CD4-positive, alpha-beta T cell treated with Interleukin-4 for 4 hours (primary cell): ENCODE results near the gene MAGI1.
"Not testable (repeated sequence)": the region's sequence is repeated elsewhere in the genome, so short reads cannot be mapped to it uniquely, and the experiment has no call there.

ENCODE experiments used
- DNase-seq: peaks from one replicate; pipeline ENCODE4 v3.0.0-alpha.2; 2020

Gene MAGI1

DNA sequence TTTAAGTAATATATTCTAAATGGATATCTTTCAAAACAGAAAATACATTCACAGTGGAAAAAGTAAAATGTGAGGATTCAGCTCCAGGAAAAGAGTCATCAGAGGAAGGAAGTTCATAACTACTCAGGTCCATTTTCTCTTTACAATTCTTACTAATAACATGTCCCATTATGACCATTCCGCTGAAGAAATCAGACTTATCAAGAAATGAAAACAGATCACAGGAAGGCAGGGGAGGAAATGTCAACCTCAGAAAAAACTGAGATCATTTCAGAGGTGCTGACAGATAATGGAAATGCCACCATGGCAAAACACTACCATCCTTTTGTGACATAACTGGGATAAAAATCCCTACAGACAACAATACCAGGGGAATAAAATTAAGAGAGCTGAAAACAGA lies 139.5 kb downstream of the MAGI1 start:
- no peak for DNase-seq

DNA sequence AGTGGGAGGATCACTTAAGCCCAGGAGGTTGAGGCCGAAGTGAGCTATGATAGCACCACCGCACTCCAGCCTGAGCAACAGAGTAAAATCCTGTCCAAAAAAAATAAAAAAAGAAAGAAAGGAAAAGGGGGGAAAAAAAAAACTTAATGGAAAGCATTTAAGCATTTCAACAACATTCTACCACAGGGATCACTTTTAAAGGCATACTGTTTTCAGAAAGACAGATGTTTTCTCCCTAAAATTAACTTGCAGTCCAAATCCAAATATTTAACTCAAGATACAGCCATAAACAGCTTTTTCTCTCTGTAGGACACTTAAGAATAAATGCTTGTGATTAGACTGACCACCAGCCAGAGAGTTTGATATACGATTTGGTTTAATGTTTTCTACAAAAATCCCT lies 141.0 kb downstream of the MAGI1 start:
- DNase-seq: no peak

DNA sequence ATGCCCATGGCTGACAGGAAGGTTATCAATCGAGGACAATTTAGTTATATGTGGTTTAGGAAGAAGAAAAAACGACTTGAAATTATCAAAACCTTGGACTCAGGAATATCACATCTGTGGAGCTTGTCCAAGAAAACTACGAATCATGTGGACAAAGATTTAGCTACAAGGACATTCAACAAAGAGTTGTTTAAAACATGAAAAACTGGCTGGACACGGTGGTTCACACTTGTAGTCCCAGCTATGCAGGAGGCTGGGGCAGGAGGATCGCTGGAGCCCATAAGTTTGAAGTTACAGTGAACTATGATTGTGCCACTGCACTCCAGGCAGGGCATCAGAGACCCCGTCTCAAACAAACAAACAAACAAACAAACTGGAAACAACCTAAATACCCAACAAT lies 142.4 kb downstream of the MAGI1 start:
- DNase-seq: no peak

DNA sequence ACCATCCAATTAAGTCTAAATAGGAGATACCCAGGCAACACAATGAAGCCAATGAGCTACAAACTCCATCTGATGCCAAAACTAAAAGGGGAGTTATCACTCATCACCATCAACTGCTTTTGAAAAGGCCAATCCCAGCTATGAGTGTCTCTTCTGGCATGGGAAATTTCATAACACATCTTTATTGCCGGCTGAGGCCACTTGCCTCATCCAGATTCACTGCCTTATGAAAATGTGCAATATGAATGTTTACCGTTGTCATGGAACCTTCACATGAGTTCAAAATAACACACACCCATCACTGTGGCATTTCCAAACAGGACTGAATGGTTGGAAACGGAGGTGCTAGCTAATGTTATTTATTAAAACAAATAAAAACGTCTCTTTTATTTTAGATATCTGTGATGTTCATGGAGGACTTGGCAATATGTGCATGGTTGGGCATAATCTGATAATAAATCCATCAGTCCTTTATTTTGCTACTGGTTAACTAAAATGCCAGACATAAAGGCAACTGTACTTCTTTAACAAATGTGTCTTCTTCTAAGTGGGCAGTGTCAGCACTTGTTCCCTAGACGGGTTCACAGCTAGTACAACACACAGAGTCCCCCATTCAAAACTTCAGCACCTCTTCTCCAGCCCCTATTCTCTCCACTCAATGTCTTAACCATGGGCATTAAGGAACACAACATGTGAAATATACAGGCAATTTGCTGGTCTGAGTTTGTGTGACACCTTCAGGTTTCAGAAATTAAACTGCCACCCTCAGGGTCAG lies 143.9 kb downstream of the MAGI1 start:
- DNase-seq: no peak

DNA sequence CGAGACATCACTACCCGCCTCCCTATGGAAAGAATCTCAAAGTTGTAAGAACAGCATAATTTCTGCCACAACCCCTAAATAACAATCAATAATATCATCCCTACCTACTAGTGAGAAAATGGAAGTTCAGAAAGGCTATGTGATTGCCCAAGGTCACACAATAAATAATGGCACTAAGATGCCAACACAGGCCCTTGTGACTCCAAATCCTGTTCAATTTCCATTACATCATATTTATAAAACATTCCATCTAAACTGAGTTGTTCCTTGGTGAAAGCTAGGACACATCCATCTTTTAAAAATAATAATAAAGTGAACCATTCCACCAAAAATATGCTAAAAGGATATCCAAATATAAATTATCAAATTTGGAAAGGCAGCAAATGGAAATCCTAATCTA lies 144.6 kb downstream of the MAGI1 start:
- DNase-seq: no peak

DNA sequence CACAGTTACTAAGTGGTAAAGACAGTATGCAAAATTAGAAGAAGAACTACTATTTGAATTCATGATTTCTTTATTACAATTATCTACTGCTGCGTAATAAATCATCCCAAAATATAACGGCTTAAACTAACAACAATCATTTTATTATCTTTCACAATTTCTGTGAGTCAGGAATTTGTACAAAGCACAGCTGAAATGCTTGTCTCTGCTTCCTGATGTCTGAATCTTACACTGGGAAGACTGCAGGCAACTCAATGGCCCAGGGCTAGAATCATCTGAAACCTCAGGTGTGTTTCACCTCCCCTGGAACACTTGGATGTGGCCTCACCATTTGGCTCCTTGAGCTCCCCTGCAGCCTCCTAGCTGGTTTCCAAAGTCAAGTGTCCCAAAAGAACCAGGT lies 145.1 kb downstream of the MAGI1 start:
- DNase-seq: no peak

DNA sequence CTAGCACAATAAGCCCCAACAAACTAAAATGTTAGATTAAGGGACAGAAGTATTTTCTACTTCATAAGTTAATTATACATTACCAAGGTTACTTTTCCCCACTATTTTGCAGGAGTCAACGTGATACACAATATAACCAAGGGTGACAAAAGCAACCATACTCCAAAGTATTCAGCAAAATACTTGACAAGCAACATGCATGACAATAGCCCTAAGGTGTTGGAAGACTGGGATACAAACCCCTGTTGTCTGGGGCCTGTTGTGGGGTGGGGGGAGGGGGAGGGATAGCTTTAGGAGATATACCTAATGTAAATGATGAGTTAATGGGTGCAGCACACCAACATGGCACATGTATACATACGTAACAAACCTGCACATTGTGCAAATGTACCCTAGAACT lies 147.2 kb downstream of the MAGI1 start:
- not testable (repeated sequence) for DNase-seq

DNA sequence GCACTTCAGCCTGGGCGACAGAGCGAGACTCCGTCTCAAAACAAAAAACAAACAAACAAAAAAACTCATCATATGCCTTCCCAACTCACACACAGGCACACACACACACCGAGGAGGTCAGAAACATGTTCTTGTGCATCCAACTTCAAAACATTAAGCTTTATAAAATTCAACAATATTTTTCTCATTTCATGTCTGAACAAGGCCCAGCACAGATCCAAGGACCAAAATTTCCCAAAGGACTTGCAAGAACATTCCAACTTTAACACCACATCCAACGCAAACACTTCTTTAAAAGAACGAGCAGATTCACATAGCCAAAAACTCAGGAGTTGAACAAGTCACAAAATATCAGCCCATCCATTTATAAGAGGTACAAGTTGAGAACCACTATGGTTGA lies 148.4 kb downstream of the MAGI1 start:
- no peak for DNase-seq

DNA sequence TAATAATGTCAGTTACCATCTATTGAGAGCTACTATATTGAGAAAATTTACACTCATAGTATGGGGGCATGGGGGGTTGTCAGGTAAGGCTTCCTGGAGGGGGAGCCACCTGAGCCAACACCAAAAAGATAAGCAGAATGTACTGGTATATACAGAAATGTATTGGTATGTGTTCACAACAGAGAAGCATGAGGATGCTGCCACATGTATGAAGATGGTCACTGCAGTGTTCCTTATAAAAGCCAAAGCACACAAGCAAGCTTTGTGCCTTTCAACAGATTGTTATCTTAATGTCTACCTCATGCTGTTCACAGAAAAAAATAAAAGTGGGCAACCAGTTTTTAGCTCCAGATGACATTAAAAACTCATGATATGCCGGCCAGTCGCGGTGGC lies 149.0 kb downstream of the MAGI1 start:
- DNase-seq: no peak

DNA sequence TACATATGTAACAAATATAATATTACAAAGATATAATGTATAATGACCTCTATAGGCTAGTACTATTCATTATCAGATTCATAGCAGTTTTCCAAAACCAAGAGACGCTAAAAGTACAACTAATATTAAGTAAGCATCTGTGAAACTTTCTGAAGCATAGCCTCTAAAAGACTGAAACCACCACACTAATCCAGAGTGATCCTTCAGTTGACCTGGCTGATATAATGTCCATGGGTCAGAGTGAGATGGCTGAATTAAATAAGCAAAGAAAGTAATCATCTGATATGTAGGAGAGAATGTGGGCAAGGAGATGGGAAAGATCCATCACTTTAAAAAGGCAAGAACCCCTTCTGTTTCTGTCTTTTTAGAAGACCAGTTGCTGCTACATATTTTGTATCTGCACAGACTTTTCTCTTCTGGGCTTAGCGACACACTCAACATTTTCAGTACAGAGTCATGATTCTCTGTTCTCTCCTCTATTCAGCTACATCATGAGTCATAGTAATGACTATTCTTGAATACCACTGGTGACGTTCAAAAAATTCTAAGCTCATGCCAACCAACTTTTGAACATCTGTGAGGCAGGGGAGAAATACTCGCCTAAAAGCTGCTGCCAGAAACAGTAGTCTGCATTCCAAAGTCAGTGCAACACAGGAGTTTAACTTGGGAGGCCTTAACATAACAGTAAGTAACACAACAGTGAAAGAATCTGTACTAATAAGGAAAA lies 149.6 kb downstream of the MAGI1 start:
- no peak for DNase-seq

DNA sequence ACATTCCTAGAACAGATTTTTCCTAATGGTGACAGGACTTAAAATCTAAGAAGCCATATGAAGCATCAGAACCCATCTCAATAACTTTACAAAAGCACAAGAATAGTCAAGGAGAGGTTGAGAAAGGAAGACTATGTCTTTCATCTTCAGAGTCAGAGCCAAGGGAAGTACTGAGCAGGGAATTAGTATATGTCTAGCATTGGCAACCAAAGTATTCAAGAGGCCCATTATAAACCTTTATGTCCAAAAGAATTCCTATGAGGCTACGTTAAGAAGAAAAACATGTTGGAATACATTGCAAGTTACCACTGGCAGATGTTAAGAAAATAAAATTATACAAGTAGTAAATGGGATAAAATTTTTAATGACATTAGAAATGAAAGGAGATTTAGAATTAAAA lies 150.5 kb downstream of the MAGI1 start:
- no peak for DNase-seq

DNA sequence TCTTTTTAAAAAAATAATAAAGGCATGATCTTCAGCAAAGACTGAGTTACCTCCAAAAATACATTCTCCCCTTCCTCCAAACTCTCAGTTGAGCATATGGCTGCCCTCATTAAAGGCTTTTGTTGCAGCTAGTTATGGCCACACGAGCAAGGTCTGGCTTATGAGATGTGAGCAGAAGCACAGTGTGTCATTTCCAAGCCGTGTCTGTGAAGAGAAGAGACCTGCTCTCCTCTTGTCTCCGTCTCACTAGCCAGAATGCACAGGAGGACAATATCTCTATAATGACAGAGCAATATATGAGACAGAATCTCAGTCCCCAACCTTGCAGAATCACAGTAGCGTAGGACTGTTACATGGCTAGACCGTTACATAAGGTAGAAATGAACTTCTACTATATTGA lies 152.3 kb downstream of the MAGI1 start:
- no peak for DNase-seq

DNA sequence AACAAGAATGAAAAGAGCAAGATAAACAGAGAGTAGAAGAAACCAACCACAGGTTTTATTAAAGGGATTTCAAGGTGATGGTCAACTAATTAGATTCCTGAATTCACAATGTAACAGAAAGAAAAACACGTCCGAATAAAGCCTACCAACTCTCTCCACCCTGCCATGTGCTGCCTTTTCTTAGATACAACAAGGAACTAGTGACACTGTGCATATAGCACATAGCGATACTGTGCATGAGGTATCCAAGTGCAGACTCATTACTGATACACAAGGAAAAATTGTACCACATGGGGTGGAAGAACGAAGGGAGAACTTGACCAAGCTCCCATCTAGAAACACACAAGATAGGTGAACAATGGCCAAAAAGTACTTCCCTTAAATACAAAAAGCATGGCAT lies 154.6 kb downstream of the MAGI1 start:
- DNase-seq: no peak

DNA sequence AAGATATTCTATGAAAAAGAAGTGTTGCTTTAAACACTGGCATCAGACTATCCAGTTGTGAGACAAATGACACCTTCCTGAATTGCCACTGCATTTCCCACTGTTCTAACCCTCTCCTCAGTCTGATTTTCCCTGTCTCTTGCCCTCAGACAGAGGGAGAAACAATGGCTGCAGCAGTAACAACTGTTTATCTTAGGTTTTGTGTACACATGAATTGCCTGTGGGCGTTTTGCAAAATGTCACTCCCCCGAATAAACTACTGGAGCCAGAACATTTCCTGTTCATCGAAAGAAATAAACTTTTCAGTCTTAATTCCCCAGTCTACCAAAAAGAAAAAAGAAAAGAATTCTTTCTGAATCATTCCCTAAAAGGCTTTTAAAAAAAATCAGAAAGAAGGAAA lies 155.1 kb downstream of the MAGI1 start:
- no peak for DNase-seq

DNA sequence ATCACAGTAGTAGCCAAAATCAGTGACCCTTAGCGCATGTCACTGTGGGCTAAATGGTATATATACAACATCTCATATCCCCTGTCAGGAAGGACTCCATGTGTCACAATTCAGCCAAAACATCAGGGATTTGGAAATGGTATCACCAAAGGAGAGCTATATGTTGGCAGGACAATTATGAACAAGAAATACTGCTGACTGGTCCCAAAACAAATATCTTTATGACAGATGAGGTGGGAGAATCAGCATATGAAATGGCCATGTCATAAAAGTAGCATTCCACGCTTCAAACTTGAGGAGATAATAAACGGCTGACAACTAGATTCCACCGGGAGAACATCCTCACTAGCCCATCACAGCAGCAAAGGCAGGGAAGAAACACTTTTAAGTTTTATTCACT lies 158.4 kb downstream of the MAGI1 start:
- DNase-seq: no peak

DNA sequence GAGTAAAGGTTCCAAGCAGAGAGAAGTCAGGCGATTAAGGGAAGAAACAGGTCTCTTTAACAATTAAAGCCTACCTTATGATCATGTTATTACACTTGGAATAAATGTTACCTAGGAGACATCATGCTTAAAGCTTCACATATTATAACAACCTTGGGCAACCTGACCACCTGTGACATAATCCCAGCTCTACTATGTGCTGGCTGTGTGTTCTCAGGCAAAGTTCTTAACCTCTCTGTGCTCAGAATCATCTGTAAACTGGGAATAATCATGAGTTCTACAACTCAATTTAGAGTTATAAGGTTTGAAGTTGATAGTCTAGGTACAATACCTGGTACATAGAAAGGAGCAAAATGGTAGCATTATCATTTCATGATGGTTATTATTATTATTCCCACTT lies 159.3 kb downstream of the MAGI1 start:
- DNase-seq: no peak

DNA sequence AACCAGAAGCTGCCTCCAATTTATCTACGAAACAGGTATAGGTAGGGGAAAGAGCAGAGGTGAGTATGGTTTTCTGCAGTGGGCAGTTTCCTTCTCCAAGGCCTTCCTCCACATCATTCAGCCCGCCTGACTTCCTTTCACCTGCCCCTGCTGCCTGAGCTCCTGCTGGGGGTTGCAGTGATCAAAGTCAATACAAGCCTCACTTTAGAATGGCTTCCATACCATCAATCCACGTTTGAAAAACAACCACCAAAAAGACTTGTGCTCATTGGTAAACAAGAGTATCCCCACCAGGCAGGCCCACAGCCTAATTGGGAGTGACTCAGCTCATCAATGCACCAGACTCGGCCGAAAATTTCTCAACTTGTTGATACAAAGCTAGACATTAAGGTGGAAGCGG lies 159.9 kb downstream of the MAGI1 start:
- no peak for DNase-seq

DNA sequence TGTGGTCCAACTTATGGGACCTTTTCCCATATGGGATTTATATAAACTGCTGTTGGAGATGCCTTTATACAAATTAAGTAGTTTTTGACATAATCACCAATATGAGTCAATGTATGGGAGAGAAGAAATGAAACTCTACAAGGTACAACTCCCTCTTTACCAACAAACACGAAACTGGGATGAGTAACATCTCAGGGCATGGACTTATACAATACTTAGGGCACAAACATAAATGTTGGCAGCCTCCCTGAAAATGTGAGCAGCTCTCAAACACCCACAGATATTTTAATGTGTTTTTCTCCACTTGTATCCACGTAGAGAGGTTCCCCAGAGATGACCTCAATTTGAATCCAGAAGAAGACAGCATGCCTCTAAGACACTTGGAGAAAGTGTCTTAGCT lies 161.6 kb downstream of the MAGI1 start:
- DNase-seq: no peak

DNA sequence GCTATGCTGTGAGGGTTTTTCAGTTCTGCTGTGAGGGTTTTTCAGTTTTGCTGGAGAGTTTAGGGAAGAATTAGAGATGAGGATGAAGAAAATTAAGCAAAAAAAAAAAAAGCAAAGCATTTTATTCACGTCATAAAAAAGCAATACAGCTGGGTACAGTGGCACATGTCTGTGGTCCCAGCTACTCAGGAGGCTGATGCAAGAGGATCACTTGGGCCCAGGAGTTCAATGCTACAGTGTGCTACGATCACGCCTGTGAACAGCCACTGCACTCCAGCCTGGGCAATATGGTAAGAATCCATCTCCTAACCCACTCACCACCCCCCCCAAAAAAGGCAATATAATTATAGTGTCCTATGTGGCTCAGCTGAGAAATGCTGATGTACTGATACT lies 162.7 kb downstream of the MAGI1 start:
- no peak for DNase-seq

DNA sequence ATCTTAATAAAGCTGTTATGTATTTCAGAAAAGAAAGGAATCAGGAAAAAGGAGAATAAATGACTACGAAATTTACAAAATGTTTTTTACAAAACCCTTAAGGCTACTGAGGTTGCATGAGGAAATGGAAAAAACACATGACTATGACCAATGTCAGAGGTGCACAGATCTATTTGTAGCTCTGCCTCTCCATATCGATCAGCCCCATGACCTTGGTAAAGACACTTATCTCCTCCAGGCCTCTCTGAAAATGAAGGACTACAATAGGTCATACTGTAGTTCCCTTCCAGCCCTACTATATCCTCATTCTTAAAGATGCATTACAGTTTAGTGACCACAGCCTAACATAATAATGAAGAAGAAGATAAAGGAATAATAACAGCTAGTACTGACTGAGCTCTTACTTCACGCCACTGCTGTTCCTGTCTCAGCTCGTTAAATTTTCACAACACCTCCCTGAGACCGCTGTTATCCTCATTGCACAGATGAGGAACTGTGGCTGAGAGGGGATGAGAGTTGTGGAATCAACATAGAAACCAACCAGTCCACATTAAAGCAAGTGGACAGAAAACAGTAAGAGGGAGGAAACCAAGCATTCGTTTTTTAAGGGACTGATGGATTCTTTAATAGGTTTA lies 163.2 kb downstream of the MAGI1 start:
- no peak for DNase-seq

DNA sequence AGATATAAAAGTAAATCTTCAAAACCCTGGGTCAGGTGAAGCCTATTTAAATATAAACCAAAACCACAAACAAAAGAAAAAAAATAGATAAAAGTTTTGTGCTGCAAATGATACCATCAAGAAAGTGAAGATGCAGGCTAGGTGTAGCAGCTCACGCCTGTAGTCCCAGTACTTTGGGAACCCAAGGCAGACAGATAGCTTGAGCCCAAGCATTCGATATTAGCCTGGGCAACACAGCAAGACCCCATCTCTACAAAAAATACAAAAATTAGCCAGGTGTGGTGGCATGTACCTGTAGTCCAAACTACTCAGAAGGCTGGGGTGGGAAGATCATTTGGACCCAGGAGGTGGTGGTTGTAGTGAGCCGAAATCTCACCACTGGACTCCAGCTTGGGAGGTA lies 164.8 kb downstream of the MAGI1 start:
- no peak for DNase-seq

DNA sequence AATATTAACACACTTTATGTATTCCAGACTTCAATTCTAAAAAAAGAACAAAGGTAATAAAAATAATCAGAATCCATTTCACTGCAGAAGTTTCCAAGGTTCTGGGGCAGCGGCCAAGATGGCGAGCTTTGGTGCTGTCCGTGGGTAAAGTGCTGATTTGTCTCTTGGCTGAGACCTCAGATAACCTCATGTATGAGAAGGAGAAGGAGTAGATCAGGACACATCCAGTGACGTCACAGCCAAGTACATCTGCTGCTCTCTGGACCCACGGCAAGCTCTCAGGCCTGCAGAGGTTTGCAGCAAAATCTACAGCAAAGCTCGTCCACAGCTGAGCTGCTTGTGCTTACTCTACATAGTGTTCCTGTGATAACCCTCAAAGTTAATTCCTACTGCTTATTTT lies 165.7 kb downstream of the MAGI1 start:
- no peak for DNase-seq

DNA sequence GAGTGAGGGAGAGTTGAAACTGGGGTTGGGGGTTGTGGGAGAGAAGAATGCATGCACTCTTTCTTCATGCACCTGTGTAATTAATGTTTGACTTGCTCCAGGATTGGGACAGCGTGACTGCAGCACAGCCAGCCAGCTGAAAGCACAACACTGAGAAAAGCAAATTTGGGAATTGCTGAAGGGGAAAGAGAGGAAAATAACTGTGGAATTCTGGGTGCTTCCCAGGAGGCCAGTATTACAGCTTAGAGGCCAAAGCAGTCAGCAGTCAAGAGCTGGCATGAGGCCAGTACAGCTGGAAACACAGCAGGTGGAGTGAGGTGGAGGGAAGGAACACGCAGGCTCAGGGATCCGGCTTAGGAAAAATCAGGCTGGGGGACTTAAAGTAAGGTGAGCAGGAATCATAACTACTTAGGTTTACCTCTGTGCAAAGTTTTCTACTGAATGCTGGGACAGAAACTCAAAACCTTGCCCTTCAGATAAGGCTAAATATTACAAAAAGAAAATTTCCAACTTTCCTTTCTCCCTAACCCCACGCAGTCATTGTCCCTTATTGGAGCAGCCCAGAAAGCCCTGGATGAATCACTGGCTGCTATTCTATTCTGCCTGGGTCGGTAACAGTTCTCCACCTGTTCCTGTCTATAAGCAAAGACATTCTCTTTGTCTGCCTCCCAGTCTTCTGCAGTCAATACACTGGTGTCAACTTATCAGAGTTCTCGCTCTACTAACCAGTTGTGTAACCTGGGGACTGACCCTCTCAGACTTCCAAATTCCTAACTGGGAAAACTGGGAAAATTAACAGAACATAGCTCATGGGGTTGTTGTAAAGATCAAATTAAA lies 167.2 kb downstream of the MAGI1 start:
- no peak for DNase-seq
